ENCODE data around the gene CSNK2A1.

Gene CSNK2A1

GRCh38 chr20:427849-428657, 115.5 kb downstream of the CSNK2A1 start:
- no peak for DNase-seq

- DNase-seq = no peak
Measured at GRCh38 chr20:427401-427800, 116.2 kb downstream of the CSNK2A1 start.

GRCh38 chr20:426566-426965, 117.0 kb downstream of the CSNK2A1 start:
- no peak for DNase-seq
